NCI-H146 treated with DMSO at 0.1 percent for 48 hours (cell line): ENCODE data around the gene GARIN5A.
"Not testable (repeated sequence)": the region's sequence is repeated elsewhere in the genome, so short reads cannot be mapped to it uniquely, and the experiment has no call there.

Source experiments
- DNase-seq: peaks from one replicate; lab custom pipeline; 2025; ENCODE audit not compliant: unreplicated experiment; lab: John Stamatoyannopoulos, UW

The GARIN5A gene

GRCh38 chr19:50489461-50490011 is 12.9 kb upstream of the GARIN5A start:
- DNase-seq = no peak

- no peak for DNase-seq
Measured at GRCh38 chr19:50488389-50489194, 11.9 kb upstream of the GARIN5A start.

GRCh38 chr19:50486823-50487515 is 10.3 kb upstream of the GARIN5A start:
- DNase-seq = no peak

GRCh38 chr19:50485284-50485955 is 8.8 kb upstream of the GARIN5A start:
- DNase-seq = no peak

- DNase-seq = no peak
Measured at GRCh38 chr19:50482916-50483315, 6.3 kb upstream of the GARIN5A start.

- DNase-seq = no peak
Measured at GRCh38 chr19:50482271-50482855, 5.7 kb upstream of the GARIN5A start.

GRCh38 chr19:50481351-50482149 is 4.9 kb upstream of the GARIN5A start:
- no peak for DNase-seq

- DNase-seq = no peak
Measured at GRCh38 chr19:50480281-50481111, 3.8 kb upstream of the GARIN5A start.

- no peak for DNase-seq
Measured at GRCh38 chr19:50479761-50480251, 3.2 kb upstream of the GARIN5A start.

GRCh38 chr19:50478901-50479715 is 2.5 kb upstream of the GARIN5A start:
- DNase-seq = no peak

GRCh38 chr19:50477751-50478515 is 1.3 kb upstream of the GARIN5A start:
- DNase-seq = no peak

GRCh38 chr19:50476907-50477238 is 225 bp upstream of the GARIN5A start:
- DNase-seq = no peak

- no peak for DNase-seq
Measured at GRCh38 chr19:50475736-50476223, 868 bp downstream of the GARIN5A start.

GRCh38 chr19:50475101-50475568 is 1.5 kb downstream of the GARIN5A start:
- DNase-seq = no peak

- DNase-seq = not testable (repeated sequence)
Measured at GRCh38 chr19:50473336-50473735, 3.3 kb downstream of the GARIN5A start.

- no peak for DNase-seq
Measured at GRCh38 chr19:50468818-50469217, 7.8 kb downstream of the GARIN5A start.

- no peak for DNase-seq
Measured at GRCh38 chr19:50467566-50467965, 9.1 kb downstream of the GARIN5A start.

- no peak for DNase-seq
Measured at GRCh38 chr19:50466706-50467039, 10.0 kb downstream of the GARIN5A start.
